ENCODE data around the gene SLC6A18. TPM values are rescaled to one million over a fixed set of nuclear protein-coding genes. Genes with fewer than 3 reads are reported as not detected.
A peak's percentile ranks its signal among the peaks of the same experiment; 100 is the strongest.

Gene SLC6A18
- total RNA-seq, 1 experiment from 2014 or later, result not detected

DNA sequence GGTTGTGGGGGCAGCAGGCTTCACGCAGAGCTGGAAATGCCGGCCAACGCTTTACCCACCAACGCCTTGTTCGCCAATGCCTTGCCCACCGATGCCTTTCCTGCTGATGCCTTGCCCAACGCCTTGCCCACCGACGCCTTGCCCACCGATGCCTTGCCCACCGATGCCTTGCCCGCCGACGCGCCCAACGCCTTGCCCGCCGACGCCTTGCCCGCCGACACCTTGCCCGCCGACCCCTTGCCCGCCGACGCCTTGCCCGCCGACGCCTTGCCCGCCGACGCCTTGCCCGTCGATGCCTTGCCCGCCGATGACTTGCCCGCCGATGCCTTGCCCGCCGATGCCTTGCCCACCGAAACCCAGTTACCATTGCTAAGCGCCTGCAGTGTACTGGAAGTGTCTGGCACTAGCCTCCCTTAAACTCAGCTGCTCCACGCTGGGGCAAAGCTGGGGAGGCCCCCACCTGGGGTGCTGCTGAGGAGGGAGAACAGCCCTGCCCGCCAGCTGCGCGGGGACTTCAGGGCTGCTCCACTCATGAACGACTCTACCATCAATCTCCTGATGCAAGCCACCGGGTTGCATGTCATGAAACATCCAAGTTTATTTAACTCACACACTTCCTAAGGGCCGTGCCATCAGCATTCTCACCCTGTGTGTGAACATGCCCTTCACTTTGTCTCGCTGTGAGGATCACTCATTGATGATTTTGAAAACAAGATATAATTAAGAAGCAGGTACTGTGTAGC, 1.8 kb downstream of the SLC6A18 start:
- intact Hi-C loops (cut with micrococcal nuclease; ENCODE audit: unreplicated experiment) (no loop called here), in situ Hi-C loops (cut with HindIII; ENCODE audit: low pct_unique_long_range_greater_than_20kb, low sequenced_read_pairs) (no loop called here)
- no peak for DNase-seq (ENCODE audit: low read depth, low spot score)
- TF ChIP-seq POLR2AphosphoS5 (IDR thresholded peaks at IDR 0.05; ENCODE audit: low read depth, low read length), result no peak
- TF ChIP-seq SIN3A (IDR thresholded peaks at IDR 0.05; ENCODE audit: borderline replicate concordance, insufficient read depth, low read depth, low read length), result no peak
- TF ChIP-seq, protein P1, sequence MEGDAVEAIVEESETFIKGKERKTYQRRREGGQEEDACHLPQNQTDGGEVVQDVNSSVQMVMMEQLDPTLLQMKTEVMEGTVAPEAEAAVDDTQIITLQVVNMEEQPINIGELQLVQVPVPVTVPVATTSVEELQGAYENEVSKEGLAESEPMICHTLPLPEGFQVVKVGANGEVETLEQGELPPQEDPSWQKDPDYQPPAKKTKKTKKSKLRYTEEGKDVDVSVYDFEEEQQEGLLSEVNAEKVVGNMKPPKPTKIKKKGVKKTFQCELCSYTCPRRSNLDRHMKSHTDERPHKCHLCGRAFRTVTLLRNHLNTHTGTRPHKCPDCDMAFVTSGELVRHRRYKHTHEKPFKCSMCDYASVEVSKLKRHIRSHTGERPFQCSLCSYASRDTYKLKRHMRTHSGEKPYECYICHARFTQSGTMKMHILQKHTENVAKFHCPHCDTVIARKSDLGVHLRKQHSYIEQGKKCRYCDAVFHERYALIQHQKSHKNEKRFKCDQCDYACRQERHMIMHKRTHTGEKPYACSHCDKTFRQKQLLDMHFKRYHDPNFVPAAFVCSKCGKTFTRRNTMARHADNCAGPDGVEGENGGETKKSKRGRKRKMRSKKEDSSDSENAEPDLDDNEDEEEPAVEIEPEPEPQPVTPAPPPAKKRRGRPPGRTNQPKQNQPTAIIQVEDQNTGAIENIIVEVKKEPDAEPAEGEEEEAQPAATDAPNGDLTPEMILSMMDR (IDR thresholded peaks at IDR 0.05), result no peak
- TF ChIP-seq, protein P2, sequence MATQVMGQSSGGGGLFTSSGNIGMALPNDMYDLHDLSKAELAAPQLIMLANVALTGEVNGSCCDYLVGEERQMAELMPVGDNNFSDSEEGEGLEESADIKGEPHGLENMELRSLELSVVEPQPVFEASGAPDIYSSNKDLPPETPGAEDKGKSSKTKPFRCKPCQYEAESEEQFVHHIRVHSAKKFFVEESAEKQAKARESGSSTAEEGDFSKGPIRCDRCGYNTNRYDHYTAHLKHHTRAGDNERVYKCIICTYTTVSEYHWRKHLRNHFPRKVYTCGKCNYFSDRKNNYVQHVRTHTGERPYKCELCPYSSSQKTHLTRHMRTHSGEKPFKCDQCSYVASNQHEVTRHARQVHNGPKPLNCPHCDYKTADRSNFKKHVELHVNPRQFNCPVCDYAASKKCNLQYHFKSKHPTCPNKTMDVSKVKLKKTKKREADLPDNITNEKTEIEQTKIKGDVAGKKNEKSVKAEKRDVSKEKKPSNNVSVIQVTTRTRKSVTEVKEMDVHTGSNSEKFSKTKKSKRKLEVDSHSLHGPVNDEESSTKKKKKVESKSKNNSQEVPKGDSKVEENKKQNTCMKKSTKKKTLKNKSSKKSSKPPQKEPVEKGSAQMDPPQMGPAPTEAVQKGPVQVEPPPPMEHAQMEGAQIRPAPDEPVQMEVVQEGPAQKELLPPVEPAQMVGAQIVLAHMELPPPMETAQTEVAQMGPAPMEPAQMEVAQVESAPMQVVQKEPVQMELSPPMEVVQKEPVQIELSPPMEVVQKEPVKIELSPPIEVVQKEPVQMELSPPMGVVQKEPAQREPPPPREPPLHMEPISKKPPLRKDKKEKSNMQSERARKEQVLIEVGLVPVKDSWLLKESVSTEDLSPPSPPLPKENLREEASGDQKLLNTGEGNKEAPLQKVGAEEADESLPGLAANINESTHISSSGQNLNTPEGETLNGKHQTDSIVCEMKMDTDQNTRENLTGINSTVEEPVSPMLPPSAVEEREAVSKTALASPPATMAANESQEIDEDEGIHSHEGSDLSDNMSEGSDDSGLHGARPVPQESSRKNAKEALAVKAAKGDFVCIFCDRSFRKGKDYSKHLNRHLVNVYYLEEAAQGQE (IDR thresholded peaks at IDR 0.05; ENCODE audit: insufficient read depth in 1 of 2, low read depth in 2 of 2, low read length in 1 of 2), result no peak
- no peak for TF ChIP-seq TCF7L2 (IDR thresholded peaks at IDR 0.05; ENCODE audit: low read depth, low read length)
- Histone ChIP-seq H3K4me1 (ENCODE audit: control insufficient read depth, insufficient read depth, low read length) (peaks cover 4% of the 10 kb centered on the region), H3K27ac (ENCODE audit: low read length) (no peak overlapping the region), H3K9me3 (ENCODE audit: control insufficient read depth, insufficient read depth, low read depth, low read length) (no peaks in the 10 kb centered on the region), H3K4me3 (ENCODE audit: low read depth in 2 of 2, low read length in 2 of 2) (no peak overlapping the region), H3K27me3 (ENCODE audit: control insufficient read depth, insufficient read depth, low read length) (no peaks in the 10 kb centered on the region), H3K36me3 (ENCODE audit: control insufficient read depth, insufficient read depth, low read length) (no peaks in the 10 kb centered on the region)
- ChIA-PET POLR2A (no interaction called here), CTCF (interaction anchor here (0.7 kb wide), 1 partner anchor 11 kb away, joined by 16 read pairs; no protein-coding TSS in a partner anchor)
- BruUV-seq (replicated peaks), result no TSS peak
- no peak; the same call in 1 of the 2 replicates for ATAC-seq

DNA sequence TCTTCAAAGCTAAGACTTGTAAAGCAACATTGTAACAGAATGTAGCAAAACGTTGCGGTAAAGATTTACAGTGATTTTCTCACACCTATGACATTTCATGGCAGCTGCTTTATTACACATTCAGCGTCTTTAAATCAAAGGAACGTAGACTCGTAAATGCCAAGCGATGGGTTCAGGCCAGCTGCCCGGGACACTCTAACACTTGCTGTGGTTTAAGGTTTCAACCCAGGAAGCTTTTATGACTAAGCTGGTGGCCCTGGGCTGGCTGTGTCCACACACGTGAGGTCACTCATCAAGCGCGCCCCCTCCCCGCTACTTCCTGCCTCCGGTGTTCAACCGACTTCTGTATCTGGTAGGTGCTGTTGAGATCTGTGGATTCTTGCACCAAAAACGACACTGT, 2.5 kb downstream of the SLC6A18 start:
- Histone ChIP-seq H3K36me3 (ENCODE audit: control insufficient read depth, insufficient read depth, low read length) (no peaks in the 10 kb centered on the region), H3K4me1 (ENCODE audit: control insufficient read depth, insufficient read depth, low read length) (peaks cover 4% of the 10 kb centered on the region), H3K27me3 (ENCODE audit: control insufficient read depth, insufficient read depth, low read length) (no peaks in the 10 kb centered on the region), H3K4me3 (ENCODE audit: low read depth in 2 of 2, low read length in 2 of 2) (no peak overlapping the region), H3K9me3 (ENCODE audit: control insufficient read depth, insufficient read depth, low read depth, low read length) (no peaks in the 10 kb centered on the region), H3K27ac (ENCODE audit: low read length) (no peak overlapping the region)
- TF ChIP-seq TCF7L2 (IDR thresholded peaks at IDR 0.05; ENCODE audit: low read depth, low read length), result peak; percentile 75
- TF ChIP-seq, protein P1 (IDR thresholded peaks at IDR 0.05), result no peak
- ATAC-seq (0 out of 2 replicates have a peak, but pooled peaks have one; percentile 35), DNase-seq (ENCODE audit: low read depth, low spot score) (no peak)
- ChIA-PET POLR2A (no interaction called here), CTCF (no interaction called here)
- in situ Hi-C loops (cut with HindIII; ENCODE audit: low pct_unique_long_range_greater_than_20kb, low sequenced_read_pairs), result no loop called here
- intact Hi-C loops (cut with micrococcal nuclease; ENCODE audit: unreplicated experiment), result no loop called here
- BruUV-seq (replicated peaks), result no TSS peak

Data from Panc1 (cell line).